Mucosa of stomach (tissue), 1 donor: Measurements from ENCODE around the gene DCAF10.
A peak's percentile ranks its signal among the peaks of the same experiment; 100 is the strongest.
"Not testable (repeated sequence)": the region's sequence is repeated elsewhere in the genome, so short reads cannot be mapped to it uniquely, and the experiment has no call there.

Experiments used
- H3K27me3 ChIP-seq: one replicate; pipeline ENCODE4 v1.7.0; 2013; ENCODE audit warnings: mild to moderate bottlenecking, low read length; ENCODE audit not compliant: control insufficient read depth, insufficient read depth
- H3K36me3 ChIP-seq: one replicate; pipeline ENCODE4 v1.7.0; 2013; ENCODE audit warnings: low read length; ENCODE audit not compliant: control insufficient read depth, insufficient read depth
- H3K4me1 ChIP-seq: one replicate; pipeline ENCODE4 v1.7.0; 2013; ENCODE audit warnings: mild to moderate bottlenecking, low read length; ENCODE audit not compliant: control insufficient read depth, insufficient read depth
- H3K4me3 ChIP-seq: one replicate; pipeline ENCODE4 v1.7.0; 2013; ENCODE audit warnings: low read length
- H3K9ac ChIP-seq: one replicate; pipeline ENCODE4 v1.7.0; 2013; ENCODE audit warnings: mild to moderate bottlenecking, low read length, moderate library complexity
- H3K9me3 ChIP-seq: one replicate; pipeline ENCODE4 v1.7.0; 2013; ENCODE audit warnings: mild to moderate bottlenecking, low read length, moderate library complexity; ENCODE audit not compliant: control insufficient read depth
- donor health status: Pancreatic carcinoma.

The DCAF10 gene

GRCh38 chr9:37801287-37801850 lies 772 bp downstream of the DCAF10 start:
- H3K9me3 ChIP-seq = no peaks in the 10 kb centered on the region
- H3K36me3 ChIP-seq = no peaks in the 10 kb centered on the region
- peak overlapping the region; percentile 80 for H3K9ac ChIP-seq
- peak overlapping the region; percentile 54 for H3K4me3 ChIP-seq
- H3K27me3 ChIP-seq = no peaks in the 10 kb centered on the region
- H3K4me1 ChIP-seq = peaks cover 14% of the 10 kb centered on the region

- H3K4me1 ChIP-seq = peaks cover 14% of the 10 kb centered on the region
- peak overlapping the region; percentile 80 for H3K9ac ChIP-seq
- H3K4me3 ChIP-seq = peak overlapping the region; percentile 54
- no peaks in the 10 kb centered on the region for H3K9me3 ChIP-seq
- H3K27me3 ChIP-seq = no peaks in the 10 kb centered on the region
- H3K36me3 ChIP-seq = no peaks in the 10 kb centered on the region
Observed at GRCh38 chr9:37801959-37802711, 1.5 kb downstream of the DCAF10 start.

DNA sequence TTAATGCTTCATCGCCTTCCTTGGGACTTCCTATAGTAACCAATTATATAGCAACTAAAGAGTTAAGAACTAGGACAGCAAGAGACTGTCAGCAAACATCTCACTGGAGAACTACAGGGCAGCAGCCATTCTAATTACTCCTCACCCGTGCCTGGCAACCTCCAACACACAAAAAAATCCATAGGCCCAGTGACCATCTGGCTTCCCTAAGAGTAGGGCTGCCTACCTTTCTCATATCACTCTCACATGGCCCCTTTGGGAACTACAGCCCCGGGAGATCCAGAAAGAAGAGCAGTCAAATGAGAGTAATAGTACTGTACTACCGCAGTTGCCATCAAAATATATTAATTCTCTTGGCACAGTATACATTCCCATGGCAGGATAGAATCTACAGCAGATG lies 5.7 kb downstream of the DCAF10 start:
- Histone ChIP-seq H3K4me3 (no peak overlapping the region), H3K9ac (no peak overlapping the region), H3K27me3 (no peaks in the 10 kb centered on the region), H3K9me3 (no peaks in the 10 kb centered on the region), H3K4me1 (peaks cover 14% of the 10 kb centered on the region), H3K36me3 (no peaks in the 10 kb centered on the region)

- H3K36me3 ChIP-seq, H3K9me3 ChIP-seq, H3K4me1 ChIP-seq, H3K9ac ChIP-seq, H3K4me3 ChIP-seq, H3K27me3 ChIP-seq: not testable (repeated sequence)
Observed at GRCh38 chr9:37809676-37810075, 9.1 kb downstream of the DCAF10 start.

DNA sequence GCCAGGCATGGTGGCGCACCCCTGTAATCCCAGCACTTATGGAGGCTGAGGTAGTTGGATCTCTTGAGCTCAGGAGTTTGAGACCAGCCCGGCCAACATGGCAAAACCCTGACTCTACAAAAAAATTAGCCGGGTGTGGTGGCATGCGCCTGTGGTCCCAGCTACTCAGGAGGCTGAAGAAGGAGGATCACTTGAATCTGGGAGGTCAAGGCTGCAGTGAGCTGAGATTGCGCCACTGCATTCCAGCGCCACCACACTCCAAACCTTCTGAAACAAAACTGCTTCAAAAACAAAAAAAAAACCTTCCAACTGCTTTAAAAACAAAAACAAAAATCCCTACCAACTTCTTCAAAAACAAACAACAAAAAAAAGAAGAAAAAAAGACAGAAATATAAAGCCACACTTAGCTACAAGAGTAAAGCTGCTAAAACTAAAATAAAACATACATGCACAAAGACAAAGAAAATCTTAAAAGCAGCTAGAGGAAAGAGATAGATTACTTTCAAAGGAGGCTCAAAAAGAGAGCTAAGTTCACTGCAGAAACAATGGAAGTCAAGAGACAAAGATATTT lies 11.4 kb downstream of the DCAF10 start:
- Histone ChIP-seq H3K4me3 (no peak overlapping the region), H3K4me1 (no peaks in the 10 kb centered on the region), H3K9me3 (no peaks in the 10 kb centered on the region), H3K9ac (no peak overlapping the region), H3K27me3 (no peaks in the 10 kb centered on the region), H3K36me3 (no peaks in the 10 kb centered on the region)

DNA sequence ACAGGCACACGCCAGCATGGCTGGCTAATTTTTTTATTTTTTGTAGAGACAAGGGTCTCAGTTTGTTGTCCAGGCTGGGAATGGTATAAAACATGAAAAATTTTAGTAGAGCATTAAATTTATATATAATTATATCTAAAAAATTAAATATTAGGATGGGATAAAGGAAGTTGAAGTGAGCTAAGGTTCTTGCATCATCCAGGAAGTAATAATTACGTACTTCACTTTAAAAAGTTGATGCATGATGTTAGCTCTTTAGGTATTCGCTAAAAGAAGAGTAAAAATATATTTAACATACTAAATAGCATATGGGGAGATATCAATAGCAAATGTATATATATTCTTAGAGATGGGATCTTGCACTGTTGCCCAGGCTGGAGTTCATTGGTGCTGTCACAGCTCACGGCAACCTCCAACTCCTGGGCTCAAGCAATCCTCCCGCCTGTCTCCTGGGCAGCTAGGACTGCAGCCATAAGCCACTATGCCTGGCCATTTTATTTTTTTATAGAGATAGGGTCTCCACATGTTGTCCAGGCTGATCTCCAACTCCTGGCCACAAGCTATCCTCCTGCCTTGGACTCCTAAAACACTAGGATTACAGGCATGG lies 12.3 kb downstream of the DCAF10 start:
- Histone ChIP-seq H3K4me3 (no peak overlapping the region), H3K36me3 (no peaks in the 10 kb centered on the region), H3K4me1 (no peaks in the 10 kb centered on the region), H3K9me3 (no peaks in the 10 kb centered on the region), H3K9ac (no peak overlapping the region), H3K27me3 (no peaks in the 10 kb centered on the region)

DNA sequence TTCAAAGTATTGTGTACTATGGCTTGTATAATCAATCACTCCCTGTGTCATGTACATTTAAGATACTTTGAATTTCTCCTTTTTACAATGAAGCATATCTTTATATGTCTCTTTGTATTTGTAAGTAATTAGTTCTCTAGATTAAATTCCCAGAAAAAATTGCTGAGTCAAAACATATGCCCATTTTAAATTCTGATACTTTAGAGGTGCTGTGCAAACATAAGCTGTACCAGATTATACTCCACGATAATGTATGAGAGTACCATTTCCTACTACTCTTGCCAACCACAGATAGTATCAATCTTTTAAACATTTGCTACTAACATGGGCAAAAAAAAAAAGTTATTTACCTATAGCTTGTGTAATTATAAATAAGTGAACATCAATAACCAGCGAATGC lies 18.3 kb downstream of the DCAF10 start:
- Histone ChIP-seq H3K9me3 (no peaks in the 10 kb centered on the region), H3K4me3 (no peak overlapping the region), H3K9ac (no peak overlapping the region), H3K4me1 (no peaks in the 10 kb centered on the region), H3K27me3 (no peaks in the 10 kb centered on the region), H3K36me3 (no peaks in the 10 kb centered on the region)

DNA sequence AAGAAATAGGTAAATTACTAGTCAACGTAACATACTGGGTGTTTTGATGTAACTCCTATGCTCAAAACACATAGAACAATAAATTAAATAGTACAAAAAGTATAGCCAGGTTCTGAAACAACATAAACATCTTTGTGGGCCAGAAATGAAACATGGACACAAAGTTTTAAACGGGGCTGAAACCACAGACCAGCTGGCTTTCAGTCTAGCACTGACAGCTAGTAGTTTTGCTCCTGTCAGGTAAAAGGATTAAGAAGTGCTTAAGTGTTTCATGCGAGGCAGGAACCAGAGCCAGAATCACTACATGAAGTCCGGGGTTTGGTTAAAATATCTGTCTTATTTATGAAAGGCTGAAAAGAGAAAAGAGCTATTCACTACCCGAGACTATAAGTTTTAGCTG lies 19.5 kb downstream of the DCAF10 start:
- Histone ChIP-seq H3K4me3 (no peak overlapping the region), H3K9ac (no peak overlapping the region), H3K4me1 (no peaks in the 10 kb centered on the region), H3K27me3 (no peaks in the 10 kb centered on the region), H3K36me3 (no peaks in the 10 kb centered on the region), H3K9me3 (no peaks in the 10 kb centered on the region)

DNA sequence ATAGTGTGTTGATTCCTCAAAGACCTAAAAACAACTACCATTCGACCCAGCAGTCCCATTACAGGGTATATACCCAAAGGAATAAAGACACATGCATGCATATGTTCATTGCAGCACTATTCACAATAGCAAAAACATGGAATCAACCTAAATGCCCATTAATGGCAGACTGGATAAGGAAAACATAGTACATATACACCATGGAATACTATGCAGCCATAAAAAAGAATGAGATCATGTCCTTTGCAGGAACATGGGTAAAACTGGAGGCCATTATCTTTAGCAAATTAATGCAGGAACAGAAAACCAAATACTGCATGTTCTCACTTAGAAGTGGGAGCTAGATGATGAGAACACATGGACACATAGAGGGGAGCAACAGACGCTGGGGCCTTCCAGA lies 24.6 kb downstream of the DCAF10 start:
- not testable (repeated sequence) for H3K9ac ChIP-seq, H3K4me1 ChIP-seq, H3K4me3 ChIP-seq, H3K9me3 ChIP-seq, H3K27me3 ChIP-seq, H3K36me3 ChIP-seq

GRCh38 chr9:37827483-37828165 lies 27.0 kb downstream of the DCAF10 start:
- Histone ChIP-seq H3K4me1 (no peaks in the 10 kb centered on the region), H3K27me3 (no peaks in the 10 kb centered on the region), H3K4me3 (no peak overlapping the region), H3K36me3 (no peaks in the 10 kb centered on the region), H3K9me3 (no peaks in the 10 kb centered on the region), H3K9ac (no peak overlapping the region)

- Histone ChIP-seq H3K27me3 (no peaks in the 10 kb centered on the region), H3K36me3 (no peaks in the 10 kb centered on the region), H3K4me1 (no peaks in the 10 kb centered on the region), H3K9me3 (no peaks in the 10 kb centered on the region), H3K4me3 (no peak overlapping the region), H3K9ac (no peak overlapping the region)
Observed at GRCh38 chr9:37835821-37836220, 35.2 kb downstream of the DCAF10 start.

DNA sequence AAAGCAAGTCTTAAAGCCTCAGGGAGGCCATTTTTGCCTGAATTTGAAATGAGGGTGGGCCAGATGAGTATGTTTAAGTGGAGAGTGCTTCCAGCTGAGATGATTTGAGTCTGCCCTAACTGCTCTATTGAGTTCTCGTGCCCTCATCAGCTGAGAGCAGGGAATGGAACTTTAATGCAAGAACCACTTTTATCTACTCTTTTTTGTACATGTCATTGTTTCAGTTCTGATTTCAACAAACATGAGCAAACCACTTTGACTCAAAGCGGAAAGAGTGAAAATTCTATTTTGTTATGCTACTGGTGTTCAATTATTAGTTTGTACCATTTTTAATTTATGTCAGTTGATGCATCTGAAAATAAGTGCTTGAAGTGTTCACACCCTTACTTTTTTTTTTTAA lies 35.8 kb downstream of the DCAF10 start:
- H3K36me3 ChIP-seq = no peaks in the 10 kb centered on the region
- H3K9ac ChIP-seq = no peak overlapping the region
- no peaks in the 10 kb centered on the region for H3K27me3 ChIP-seq
- H3K9me3 ChIP-seq = no peaks in the 10 kb centered on the region
- no peaks in the 10 kb centered on the region for H3K4me1 ChIP-seq
- H3K4me3 ChIP-seq = no peak overlapping the region
